GM19397 (cell line): ENCODE results near the gene NGF.

Source experiments
- ATAC-seq: cut with Tn5 transposase; IDR thresholded peaks from one replicate; pipeline ENCODE4 v1.9.1; 2021; ENCODE audit warnings: mild to moderate bottlenecking, moderate library complexity; ENCODE audit not compliant: unreplicated experiment

Gene NGF

DNA sequence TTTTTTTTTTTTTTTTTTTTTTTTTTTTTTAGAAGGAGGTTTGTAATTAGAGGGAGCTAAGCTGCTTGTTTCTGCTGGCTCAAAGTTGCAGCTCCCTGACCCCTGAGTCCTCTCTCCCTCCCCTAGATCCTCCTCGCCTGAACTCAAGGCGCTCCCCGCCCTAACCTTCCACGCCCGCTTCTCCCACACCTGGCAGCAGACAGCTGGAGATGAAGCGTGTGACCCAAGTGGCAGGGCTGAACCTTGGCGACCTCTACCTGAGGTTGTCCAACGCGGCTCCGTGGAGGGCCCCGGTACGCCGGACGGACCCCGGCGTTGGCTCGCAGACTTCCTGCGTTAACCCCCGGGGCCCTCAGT, 795 bp downstream of the NGF start:
- ATAC-seq = no peak

DNA sequence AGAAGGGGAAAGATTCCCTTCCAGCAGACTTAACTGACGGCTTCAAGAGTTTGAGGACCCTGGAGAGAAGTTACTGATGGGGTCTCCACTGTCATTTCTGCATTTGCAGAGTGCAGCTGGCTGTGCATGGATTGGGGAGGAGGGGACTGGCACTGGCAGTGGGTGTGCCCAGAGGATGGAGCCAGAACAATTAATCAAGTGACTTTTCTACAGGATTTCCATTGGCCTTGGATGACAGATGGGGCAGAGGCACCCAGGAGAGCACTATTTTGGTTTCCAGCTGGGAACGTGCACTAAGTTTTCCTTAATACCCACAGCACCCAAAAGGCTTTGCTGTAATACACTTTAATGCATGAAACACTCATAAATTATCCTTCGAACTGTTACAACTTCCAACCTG, 1.3 kb downstream of the NGF start:
- no peak for ATAC-seq

DNA sequence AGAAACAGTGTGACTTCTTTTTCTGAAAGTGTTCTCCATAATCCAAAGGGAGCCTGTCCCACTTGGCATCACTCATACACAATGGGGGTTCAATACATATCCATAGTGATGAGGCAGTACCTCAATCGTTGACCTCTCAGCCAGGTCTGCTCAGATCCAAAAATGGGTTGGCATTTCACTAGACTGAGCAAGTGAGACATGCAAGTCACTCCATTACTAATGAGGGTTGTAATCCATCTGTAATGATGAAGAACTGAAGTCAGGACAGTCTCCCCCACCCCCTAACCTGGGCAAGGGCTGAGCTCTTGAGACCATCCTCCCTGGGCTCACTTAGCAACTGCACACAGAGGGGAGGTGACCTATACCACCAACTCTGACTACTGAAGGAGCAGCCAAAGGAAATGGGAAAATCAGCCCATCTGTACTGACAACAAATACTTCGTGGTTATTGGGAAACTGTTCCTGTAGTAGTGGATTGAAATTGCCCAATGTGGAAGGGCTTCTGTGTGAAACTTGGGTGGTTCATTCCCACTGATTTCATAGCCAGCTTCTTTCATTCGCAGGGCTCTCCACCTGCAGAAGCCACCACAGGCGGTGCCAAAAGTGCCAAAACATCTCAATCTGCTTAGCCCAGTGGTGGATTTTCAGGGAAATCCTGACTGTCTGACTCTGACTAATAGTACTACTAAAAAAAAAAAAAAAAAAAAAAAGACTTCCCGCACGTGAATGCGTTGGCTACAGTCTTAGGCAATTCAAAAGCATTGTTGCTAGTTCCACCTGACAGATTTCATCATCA, 5.0 kb downstream of the NGF start:
- ATAC-seq = no peak

DNA sequence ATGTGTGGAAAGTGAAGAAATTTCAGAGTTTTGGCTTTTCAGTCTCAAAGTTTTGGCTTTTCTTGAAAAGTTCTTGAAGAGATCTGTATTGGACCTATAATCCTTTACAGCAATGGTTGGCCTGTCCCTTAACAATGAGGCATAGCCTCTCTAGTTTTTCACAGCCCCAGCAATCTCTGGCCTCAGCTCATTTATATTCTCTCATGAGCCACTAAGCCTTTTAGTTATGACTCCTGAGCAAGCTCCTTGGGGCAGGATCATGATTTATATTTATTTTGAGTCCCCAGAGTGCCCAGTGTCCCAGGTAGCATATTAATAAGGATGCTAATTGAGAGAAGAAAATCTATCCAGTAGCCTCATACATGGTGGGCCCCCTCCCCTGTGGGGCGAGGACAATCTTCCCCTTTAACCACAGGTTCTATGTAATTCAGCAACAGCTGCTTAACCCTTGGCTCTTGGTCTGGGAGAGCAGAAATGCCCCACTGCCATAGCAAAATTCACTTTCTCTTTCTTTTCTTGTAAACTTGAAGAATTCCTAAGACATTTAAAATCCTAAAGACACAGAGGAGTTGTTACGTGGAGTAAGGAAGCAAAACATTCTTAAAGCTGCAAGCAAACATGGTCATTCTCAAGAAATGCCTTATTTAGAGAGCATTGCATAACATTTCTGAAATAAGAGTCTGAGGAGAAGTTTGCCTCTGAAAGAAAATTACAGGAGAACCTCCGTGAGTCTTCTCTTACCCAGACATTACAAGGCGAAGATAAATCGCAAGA, 6.3 kb downstream of the NGF start:
- ATAC-seq = no peak

DNA sequence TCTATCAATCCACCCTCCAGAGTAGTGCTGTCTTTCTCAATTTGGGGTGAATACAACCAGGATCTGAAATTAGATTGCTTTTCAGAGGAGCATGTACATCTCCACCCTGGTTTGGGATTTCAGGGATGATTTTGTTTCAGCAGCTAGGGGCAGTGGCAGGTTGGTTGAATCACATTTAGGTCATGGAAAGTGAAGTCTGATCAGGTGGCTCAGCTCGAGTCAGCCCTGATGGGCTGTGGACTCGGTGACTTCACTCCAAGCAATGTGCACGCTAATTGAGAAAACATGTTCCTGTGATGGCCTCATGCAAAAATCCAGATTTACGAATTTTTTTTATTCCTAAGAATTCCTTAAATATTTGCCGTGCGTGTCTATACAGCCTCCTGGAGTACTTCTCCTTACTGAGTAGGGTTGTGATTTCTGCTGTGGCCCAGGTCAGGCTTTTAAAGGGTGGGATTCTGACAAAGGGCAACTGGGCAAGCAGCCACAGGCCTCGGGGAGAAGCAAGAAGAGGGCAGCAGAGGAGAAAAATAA, 7.5 kb downstream of the NGF start:
- ATAC-seq = no peak

DNA sequence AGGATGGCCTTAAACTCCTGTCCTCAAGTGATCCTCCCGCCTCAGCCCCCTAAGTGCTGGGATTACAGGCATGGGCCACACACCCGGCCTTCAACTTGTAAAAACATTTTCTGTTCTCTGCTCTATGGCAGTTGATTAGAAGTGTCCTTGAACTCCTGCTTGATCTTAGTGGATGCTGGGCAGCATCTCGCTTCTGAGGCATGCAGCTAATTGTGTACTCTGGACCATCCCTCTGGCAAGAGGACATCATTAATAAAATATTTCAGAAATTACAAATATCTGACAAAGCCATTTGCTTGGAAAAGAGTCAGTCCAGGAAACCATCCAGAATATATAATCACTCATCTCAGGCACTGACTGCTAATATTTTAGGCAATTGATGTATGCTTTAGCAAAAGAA, 8.1 kb downstream of the NGF start:
- no peak for ATAC-seq

DNA sequence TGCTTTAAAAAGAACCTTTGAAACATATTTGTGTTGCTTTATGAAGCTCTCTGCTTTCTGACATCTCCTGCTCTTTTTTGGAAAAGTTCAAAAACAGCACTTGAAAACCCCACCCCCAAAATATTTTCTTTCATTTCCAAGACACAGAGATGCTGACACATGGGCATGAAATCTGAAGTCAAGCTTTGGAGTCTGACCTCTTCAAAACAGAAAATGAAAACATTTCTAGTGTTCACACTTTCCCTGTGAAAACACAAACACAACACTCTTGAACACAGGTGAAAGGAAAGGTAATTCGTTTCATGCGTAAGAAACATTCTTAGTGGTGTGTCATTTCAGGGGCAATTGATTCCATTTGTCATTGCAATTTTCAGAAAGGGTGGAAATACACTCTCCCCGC, 10.8 kb downstream of the NGF start:
- no peak for ATAC-seq

DNA sequence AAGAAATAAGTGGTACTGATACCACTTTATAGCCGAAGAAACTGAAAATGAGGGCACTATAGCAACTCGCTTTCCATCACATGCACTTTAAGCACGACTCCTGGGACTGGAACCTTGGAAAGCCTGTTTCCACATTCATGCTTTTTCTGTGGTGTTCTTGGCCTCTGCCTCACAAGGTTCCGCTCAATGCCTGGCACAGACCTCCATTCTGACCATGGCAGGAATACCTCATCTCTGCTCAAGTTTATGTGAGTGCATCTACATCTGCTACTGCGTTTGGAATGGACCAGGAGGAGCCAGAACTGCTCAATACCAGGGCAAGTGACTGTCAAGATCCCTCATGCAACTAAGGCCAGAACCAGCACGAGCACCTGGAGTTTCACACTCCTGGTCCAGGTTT, 11.6 kb downstream of the NGF start:
- no peak for ATAC-seq

DNA sequence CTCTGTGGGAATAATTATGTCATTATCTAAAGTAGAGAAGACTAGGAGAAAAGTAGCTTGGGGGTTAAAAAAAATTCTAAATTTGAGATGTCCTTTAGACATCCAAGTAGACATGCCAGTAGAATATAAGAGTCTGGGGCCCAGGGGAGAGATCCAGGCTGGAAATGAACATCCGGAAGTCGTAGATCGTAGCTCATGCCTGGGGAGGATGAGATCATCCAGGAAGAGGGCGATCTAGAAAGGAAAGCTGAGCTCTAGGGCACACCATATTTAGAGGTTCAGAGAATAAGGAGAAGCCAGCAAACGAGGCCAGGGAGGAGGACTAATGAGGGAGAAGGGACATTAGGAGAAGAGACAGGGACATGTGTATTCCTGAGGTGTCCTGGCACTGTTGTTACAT, 12.2 kb downstream of the NGF start:
- ATAC-seq = no peak

DNA sequence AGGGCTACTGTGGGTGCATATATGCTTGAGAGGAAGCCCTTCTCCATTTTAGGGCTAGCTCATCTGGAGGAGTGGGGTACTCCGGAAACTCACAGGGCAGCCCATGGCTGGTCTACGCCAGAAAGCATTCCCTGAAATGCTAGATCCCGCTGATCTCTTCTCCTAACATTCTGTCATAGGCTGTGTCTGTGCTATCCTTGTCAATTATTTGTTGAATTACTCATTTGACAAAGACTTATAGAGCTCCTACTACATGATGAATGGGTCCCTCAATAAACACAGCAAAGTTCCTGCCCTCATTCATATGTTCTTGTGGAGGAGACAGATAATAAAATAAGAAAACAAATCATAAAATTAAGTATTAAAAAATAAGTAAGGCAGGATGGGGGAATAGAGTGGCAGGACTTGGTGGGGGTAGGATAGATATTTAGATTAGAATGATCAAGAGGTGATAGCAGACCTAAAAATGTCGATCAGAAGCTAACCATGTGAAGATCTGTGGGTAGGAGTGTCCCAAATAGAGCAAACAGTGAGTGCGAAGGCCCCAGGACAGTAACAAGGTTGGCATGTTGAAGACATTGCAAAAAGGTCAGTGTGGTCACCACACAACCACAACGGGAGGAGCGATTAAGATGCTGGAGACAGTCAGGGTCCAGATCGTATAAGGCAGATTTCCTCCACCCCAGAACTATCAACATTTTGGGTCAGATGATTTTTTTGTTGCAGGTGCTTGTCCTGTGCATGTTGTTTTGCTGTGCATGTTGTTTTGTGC, 13.2 kb downstream of the NGF start:
- no peak for ATAC-seq

DNA sequence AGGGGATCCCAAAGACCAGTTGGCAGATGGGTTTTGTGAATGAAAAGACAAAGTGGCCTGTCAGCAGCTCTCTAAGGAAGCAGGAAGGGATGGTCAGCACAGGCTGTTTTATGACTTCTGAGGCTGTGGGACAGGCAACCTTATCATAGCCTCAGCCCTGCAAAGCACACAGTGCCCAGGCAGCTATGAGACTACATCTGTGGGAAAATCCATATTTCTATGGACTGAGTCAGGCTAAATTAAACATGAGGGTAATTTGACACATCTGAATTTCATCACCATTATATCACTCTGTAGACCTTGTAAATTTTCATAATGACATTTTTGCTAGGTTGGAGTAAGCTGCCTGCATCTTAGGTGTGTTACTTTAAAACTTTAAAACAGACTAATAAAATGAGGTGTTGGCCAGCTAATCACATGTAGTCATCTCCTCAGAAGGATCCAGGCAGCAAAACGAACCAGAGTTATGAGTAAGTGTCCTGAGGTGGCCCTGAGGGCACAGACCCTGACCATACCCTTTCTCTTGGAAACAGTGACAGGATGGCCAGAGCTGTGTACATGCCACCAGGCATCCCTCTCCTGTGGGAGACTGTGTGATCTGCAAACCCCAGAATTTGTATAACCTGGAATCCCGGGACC, 14.6 kb downstream of the NGF start:
- no peak for ATAC-seq

DNA sequence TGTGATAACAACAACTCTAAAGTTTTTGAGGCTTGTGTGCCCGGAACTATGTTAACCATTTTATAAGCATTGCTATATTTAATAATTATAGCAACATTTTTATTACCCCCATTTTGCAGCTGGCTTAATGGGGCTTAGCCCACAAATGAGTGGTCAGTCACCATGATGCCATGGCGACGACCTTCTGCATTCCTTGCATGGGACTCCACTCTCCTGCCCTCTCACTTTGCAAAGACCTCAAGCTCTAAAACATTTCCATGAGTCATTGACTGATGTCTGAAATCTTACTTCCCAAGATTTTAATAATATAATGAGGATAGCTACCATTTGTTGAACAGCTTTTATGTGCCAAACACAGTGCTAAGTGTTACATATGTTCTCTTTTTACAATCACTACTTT, 15.4 kb downstream of the NGF start:
- no peak for ATAC-seq

DNA sequence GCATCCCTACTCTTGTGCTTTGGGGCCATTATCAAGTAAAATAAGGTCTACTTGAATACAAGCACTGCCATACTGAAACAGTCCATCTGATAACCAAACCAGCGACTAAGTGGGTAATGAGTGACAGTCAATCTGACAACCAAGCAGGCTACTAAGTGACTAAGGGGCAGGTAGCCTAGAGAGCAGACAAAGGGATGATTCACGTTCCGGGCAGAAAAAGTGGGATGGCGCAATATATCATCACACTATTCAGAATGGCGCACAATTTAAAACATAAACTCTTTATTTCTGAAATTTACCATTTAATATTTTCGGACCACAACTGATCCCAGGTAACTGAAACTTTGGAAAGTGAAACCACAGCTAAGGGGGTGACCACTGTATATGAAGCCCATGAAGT, 17.7 kb downstream of the NGF start:
- ATAC-seq = no peak

DNA sequence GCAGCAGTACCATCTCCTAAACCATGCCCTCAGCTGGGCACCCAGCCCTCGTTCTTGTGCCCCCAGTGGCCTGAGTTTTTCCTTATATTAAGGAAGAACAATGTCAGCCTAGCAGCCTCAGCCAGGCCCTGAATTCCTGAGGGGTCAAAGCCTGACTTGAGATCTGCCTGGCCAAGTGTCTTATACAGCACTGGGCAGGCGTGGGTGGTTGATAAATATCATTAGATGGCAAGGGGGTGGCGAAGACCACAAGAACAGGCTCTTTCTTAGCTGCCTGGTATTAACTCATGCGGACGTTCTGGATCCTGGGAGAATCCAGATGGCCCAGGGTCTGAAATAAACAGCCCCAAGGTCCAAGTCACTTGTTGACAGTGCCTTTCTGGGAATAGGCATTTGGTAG, 18.3 kb downstream of the NGF start:
- ATAC-seq = no peak

DNA sequence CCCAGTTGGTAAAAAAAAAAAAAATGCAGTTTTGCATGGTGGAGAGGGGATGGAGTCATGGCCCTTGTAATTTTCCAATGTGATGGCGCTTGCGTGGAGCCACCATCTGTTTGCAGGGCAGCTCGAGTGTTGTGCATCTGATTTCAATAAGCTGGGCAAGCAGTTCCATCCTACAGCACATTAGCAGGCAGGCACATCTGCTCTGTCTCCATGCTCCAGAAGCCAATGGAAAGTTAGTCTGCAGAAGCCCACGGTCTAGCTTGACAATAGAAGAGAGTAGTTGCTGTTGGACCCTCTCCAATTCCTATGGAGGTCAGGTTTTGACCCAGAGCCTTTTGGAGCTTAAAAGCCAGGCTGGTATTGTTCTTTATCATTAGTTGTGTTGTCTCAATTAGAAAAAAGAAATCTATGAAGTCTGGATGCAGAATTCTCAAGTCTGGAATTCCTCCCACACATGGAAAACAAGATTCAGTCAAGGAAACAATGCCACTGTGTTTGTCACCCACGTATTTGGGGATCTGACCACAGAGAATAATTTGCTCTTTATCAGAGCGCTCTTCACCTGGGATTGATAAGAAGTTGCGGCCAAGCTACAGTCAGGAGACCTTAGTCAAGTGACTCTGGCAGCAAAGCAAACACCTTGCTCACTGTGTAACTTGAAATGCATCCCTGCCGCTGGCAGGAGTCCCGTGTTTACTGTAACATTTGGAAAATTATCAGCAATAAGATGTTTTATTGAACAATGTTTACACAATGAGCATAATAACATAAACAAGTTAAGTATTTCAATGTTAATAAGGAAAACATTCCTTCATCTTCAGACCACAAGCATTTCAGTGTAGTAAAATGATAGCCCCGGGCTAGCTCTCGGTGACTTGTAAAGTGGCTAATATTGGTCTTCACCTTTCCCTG, 20.7 kb downstream of the NGF start:
- no peak for ATAC-seq

DNA sequence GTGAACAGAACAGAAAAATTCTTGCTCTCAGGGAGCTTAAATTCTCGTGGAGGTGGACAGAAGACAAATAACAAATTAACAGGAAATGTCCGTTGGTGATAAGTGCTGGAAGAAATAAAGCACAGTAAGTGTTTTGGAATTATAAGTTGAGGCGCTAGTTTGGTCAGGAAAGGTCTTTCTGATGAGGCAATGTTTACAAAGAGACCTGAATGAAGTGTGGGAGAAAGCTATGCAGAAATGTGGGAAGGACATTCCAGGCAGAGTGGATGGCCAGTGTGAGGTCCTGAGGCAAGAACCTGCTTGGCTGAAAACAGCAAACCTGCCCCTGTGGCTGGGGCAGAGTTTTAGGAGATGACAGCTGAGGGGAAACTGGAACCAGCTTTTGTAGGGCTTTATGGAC, 23.3 kb downstream of the NGF start:
- ATAC-seq = no peak

DNA sequence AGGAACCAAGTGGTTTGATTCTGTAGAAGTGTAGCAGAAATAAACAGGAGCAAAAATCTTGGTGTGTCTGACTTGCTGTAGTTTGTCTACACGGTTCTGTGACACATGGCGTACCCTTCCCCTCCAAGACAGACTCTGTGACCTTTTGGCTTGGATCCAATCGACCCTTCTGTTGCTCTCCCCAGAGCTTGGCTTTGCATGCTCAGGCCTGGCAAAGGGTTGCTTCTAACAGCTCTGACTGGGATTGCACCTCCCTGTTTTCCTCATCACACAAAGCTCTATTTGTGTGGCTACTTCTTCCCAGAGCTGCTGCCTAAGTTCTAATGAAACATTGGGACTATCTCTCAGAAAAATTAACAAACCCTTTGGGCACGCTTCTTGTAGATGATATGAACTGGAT, 24.0 kb downstream of the NGF start:
- no peak for ATAC-seq

DNA sequence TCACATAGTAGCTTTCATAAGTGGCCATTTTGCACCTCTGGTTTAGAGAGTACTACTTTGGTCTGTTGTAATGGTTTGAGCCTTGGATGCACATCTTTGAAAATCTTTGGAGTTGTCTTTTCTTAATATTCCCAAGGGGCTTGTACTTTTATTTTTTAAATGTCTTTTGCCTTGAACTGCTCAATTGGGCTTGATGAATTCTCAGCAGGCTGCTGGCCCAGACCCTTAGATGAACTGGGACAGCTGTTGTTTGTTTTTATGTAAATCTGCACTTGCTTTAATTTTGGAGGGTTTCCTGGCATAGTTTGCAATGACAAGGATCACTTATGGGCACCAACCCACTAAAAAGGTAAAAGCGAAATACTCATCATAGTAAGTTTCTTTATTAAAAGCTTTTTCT, 24.9 kb downstream of the NGF start:
- ATAC-seq = no peak

DNA sequence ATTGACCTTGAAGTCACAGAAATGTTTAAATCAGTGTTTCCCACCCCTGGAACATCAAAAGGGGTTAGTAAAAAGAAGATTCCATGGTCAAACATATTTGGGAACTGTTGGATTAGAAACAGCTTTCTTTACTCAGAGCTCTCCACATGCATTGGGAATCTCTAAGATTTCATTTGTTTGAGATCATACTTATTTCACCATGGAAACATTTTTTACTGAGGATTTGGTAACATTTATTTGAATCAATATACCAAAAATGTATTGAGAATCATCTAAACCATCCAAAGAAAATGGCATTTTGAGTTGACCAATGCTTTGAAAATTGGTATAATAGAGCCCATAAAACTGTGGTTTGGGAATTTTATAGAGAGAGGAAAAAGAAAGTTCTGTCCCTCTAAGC, 25.3 kb downstream of the NGF start:
- no peak for ATAC-seq

DNA sequence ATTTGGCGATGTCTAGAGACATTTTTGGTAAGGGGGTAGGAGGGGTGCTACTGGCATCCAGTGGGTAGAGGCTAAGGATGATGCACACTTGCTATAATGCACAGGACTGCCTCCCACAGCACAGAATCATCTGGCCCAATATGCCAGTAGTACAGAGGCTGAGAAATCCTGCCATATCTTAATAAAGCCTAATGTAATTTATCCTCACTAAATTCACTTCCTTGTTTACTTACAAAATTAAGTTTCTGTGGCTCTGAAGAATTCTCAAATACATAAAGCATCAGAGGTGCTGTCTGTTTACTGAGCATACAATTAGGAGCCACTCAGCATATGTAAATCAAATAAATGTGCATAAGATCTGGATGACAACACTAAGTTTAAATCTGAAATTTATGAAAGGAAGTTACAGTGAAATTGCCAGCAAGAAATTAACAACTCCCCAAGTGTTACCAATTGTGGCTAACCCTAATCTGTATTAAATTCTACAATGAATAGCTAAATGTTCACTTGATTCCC, 26.5 kb downstream of the NGF start:
- ATAC-seq = no peak
